Epidermal melanocyte (primary cell): Measurements from ENCODE around the gene HSPA1A.
A peak's percentile ranks its signal among the peaks of the same experiment; 100 is the strongest.

Source experiments
- DNase-seq: peaks from one replicate; pipeline ENCODE4 v3.0.0; 2011; ENCODE audit warnings: low spot score; ENCODE audit not compliant: insufficient read length

Gene HSPA1A

DNA sequence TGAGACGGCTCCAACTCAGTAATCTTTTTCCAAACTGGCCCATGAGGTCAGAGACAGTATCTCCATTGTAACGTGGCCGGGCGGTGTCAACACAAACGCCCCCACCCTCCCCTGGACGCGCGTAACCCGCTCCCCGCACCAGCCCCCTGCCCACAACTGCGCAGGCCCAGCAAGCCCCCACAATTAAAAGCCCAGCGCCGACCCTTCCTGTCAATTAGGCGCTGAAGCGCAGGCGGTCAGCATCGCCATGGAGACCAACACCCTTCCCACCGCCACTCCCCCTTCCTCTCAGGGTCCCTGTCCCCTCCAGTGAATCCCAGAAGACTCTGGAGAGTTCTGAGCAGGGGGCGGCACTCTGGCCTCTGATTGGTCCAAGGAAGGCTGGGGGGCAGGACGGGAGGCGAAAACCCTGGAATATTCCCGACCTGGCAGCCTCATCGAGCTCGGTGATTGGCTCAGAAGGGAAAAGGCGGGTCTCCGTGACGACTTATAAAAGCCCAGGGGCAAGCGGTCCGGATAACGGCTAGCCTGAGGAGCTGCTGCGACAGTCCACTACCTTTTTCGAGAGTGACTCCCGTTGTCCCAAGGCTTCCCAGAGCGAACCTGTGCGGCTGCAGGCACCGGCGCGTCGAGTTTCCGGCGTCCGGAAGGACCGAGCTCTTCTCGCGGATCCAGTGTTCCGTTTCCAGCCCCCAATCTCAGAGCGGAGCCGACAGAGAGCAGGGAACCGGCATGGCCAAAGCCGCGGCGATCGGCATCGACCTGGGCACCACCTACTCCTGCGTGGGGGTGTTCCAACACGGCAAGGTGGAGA, at the start of gene HSPA1A, which contains the start of gene HSPA1L:
HSPA1A (plus strand) TSS at position 519 of the 814 bp plus-strand sequence; CDS start at position 733, 214 bp downstream.
HSPA1L (minus strand) TSS at position 259 of the 814 bp plus-strand sequence. CDS start 3,311 bp downstream, outside the sequence.
- peak; percentile 93 for DNase-seq

GRCh38 chr6:31765559-31765909, 49.8 kb upstream of the HSPA1A start:
- no peak for DNase-seq

GRCh38 chr6:31765910-31766794, 49.2 kb upstream of the HSPA1A start:
- no peak for DNase-seq

- DNase-seq, result no peak
These were observed 48.2 kb upstream of the HSPA1A start for GRCh38 chr6:31767096-31767645.

DNA sequence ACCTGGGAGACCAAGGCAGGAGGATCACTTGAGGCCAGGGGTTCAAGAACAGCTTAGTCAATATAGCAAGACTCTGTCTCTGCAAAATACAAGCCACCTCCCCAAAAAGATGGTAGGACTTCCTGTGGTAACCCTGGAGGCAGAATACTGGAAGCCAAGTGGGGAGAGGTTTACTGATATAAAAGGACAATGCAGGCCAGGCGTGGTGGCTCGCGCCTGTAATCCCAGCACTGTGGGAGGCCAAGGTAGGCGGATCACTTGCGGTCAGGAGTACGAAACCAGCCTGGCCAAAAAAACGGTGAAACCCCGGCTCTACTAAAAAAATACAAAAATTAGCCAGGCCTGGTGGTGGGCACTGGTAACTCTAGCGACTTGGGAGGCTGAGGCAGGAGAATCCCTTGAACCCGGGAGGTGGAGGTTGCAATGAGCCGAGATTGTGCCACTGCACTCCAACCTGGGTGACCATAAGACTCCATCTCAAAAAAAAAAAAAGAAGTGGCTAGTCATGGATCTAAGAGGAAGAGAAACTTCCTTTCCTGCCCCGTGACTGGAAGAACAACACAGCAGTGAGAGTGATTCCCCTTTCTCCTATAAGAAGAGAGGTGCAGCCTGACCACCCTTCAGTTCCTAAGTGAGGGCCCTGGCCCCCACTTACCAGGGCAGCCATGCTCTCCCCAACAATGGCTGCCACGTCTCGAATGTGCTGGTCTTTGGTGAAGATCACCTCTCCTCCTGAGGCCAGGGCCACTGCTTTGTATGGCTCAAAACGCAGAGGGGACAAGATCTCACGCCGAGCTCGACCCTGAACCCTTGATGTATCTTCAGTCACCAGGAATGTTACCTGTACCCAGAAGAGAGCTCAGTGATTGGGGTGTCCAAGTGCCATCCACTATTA, 46.7 kb upstream of the HSPA1A start:
- DNase-seq, result no peak

- DNase-seq, result peak; percentile 86
These were observed 45.5 kb upstream of the HSPA1A start for GRCh38 chr6:31769684-31770371.

DNA sequence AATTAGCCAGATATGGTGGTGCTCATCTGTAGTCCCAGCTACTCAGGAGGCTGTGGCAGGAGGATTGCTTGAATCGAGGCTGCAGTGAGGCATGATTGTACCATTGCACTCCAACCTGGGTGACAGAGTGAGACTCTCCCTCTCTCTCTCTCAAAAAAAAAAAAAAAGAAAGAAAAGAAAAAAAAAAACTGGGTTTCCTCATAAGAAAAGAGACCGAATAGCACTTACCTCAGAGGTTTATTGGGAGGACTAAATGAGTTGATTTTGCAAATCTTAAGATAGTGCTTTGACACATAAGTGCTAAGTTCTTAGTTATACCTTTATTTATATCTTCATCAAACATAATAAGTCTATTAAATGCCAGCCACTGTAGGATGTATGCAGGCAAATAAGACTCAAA, 44.5 kb upstream of the HSPA1A start:
- no peak for DNase-seq

DNA sequence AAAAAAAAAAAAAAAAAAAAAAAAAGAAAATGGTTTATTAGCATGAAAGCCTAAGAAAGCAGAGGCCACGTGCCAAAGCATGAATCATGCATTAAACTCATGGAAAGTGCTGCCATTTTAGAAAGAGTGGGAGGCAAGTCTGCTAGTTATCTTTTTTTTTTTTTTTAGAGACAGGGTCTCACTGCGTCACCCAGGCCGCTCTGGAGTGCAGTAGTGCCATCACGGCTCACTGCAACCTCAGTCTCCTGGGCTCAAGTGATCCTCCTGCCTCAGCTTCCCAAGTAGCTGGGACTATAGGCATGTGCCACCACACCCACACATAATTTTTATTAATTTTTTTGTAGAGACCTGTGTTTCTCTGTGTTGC, 43.4 kb upstream of the HSPA1A start:
- DNase-seq, result no peak

DNA sequence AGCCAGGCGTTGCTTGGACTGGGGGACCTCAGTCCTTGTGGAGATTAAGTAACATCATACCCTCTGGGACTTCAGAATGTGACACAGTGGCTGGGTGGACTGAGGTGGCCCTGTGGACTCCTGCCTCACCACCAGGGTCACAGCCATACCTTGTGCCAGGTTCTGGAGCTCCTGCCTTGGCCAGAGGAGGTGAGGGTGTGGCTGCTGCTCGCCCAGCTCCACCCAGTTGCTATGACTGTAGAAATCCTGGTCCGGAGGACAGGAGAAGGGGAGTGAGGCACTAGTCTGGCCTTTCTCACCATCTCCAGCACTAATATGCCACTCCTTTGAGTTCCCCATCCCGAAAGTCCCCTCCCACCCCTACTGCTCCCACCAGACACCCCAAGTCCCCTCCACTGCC, 40.2 kb upstream of the HSPA1A start:
- no peak for DNase-seq

- no peak for DNase-seq
These were observed 39.5 kb upstream of the HSPA1A start for GRCh38 chr6:31775633-31776484.

DNA sequence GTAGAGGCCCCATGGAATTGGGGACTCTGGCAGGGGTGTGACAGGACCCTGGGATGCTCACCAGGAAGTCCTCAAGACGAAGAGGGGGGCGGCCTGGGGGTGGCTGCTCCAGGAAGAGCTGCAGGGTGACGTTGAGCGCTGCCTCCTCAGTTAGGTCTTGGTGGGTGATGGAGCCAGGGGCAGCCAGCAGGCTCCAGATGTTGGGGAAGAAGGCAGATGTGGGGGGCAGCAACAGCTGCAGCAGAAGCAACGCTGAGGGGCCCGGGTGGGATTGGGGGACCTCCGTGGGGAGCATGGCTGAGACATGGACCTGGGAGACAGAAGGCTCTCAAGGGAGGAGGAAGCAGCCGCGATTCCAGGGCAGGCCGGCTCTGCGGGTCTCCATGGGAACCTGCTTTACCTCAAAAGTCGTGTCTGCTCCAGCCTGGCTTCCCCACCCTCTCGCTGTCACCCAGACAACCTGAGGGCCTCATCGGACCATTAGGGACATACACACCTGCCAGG, 38.8 kb upstream of the HSPA1A start:
- no peak for DNase-seq

DNA sequence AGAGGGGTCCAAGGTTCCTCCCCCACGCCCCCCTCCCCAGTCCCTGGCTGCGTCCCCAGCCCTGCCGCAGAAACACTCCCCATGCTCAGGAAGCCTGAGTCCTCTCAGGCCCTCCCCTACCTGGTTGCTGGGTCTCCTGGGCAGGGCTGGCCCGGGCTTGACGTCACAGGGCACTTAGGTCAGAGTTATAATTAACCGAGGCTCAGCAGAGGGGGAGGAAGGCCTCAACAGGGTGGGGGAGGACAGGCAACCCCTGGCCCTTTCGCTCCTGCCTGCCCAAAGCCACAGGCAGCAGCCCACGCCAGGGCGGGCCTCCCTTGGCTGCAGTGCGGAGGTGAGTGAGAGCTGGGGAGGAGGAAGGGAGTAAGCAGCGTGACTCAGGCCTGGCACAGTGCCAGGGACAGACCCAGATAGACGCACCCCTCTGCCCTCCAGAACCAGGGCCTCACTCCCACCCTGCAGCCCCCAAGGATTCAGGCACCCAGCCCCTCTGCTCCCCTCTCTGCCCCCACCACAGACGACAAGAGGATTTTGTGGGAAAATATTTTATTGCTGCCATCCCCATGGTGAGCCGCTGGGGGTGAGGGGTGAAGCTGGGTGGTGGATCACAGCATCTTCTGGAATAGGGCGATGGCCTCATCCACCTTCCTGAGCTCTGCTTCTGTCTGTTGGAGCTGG, 38.2 kb upstream of the HSPA1A start, which contains the start of gene VWA7:
VWA7 (minus strand) TSS at position 340 of the 678 bp plus-strand sequence. CDS start 549 bp downstream, outside the sequence.
- DNase-seq, result no peak

GRCh38 chr6:31777667-31778050, 37.7 kb upstream of the HSPA1A start:
- DNase-seq, result no peak

DNA sequence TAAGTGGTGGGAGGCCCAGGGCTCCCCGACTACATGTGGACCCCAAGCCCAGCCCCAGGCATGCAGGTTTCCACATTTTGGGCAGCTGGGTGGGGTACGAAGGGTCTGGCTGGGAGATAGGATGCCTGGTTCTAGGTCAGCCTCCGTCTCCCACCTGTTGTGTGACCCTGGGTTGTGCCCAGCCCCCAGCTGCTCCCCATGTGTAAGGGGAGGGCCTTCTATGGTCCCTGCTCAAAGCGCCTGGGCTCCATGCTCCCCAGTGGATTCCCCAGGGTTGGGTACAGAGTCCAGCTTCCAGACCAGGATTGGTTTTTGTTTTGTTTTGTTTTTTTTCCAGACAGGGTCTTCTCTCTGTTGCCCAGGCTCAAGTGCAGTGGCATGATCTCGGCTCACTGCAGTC, 37.1 kb upstream of the HSPA1A start:
- no peak for DNase-seq

DNA sequence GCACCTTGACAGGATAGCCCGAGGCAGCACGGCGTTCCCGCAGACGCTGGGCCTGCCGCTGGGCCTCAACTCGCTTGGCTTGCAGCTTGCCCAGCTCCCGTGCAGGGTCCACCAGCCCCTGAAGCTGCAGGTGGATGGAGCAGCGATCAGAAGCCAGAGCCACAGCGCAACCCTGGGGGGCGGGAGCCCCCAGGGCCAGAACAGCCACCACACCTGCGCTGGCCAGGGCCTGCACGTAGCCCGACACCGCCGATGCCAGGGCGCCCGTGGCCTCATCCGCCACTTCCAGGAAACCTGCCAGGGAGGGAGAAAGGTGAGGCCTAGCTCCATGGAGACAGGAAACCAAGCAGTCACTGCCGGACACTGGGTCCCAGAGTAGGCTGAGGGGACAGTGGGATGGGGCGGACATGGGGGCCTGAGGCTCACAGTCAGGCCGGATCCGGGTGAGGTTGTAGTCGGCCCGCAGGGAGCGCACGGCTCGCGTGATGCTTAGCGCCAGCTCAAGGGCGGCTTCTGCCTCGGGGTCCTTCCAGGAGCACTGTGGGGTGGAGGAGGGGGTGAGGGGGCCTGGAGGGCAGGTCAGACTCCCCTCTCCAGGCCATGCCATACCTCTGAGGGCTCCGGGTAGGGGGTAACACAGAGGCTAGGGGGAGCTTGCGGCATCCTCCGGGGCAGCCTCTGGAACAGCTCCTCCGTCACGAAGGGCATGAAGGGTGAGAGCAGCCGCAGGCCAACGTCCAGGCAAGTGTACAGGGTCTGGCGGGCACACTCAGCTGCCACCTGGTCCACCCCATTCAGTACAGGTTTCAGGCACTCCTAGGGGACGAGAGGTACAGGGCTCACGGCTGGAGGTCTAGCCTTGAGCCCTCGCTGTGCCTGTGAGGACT, 36.1 kb upstream of the HSPA1A start:
- no peak for DNase-seq

- no peak for DNase-seq
These were observed 35.4 kb upstream of the HSPA1A start for GRCh38 chr6:31779908-31780307.

GRCh38 chr6:31780507-31781243, 34.7 kb upstream of the HSPA1A start:
- DNase-seq, result peak; percentile 1
